NCI-H446 (cell line): ENCODE measurements around the gene OGFOD3.
"Not testable (repeated sequence)": the region's sequence is repeated elsewhere in the genome, so short reads cannot be mapped to it uniquely, and the experiment has no call there.

ENCODE experiments used
- DNase-seq, 2 experiments: peaks; one replicate each; lab custom pipeline; 2025; lab: John Stamatoyannopoulos, UW

OGFOD3 gene

GRCh38 chr17:82353484-82353883 lies 64.9 kb downstream of the OGFOD3 start:
- no peak for DNase-seq

- peak; percentile 78 to 92 for DNase-seq
Measured at GRCh38 chr17:82351713-82352488, 66.5 kb downstream of the OGFOD3 start.

DNA sequence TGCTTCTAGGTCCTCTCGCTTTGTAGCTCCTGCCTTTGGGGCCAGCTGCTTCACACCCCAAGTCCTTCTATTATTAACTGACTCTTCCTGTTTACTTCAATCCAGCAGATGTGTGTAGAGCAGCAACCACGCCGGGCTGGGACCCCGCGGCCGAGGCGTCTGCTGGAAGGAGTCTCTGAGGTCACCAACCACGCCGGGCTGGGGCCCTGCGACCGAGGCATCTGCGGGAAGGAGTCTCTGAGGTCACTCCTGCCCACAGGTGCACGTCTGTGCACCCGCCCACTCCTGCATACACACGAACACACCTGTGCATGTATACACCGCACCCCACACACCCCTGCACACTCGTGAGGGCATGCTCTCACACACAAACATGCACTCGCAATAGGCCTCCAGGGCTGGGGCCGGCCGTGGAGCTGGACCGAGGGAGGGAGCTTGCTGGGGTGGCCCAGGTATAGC lies 67.1 kb downstream of the OGFOD3 start:
- DNase-seq: no peak

DNA sequence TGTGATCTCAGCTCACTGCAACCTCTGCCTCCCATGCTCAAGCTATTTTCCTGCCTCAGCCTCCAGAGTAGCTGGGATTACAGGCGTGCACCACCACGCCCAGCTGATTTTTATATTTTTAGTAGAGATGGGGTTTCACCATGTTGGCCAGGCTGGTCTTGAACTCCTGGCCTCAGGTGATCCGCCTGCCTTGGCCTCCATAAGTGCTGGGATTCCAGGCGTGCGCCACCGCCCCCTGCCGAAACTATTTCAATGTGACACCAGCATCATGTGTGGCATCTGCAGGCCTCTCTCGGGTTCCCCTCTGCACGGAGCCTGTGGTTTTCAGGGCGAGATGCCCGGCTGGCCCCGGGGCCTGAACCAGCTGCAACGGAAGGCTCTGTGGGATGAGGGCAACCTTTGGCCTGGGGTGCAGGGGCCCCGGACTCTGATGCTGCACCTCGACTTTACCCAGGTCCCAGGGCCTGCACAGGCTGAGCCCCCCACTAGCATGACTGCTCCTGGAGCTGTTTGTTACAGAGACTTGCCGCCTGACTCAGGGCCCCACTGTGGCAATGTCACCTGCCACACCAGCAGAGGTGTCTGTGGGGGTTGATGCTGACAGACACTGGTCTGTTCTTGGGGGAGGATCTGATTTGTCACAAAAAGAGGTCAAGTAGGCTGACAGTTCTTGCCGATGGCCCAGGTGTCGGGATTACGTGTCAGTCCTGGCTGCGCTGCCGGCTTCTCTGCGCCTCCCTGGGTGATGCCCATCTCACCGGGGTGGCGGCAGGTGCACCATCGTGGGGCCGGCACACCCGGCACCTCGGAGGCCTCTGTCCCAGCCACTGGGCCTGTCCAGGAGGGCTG lies 68.0 kb downstream of the OGFOD3 start:
- DNase-seq: no peak

GRCh38 chr17:82349287-82349701 lies 69.1 kb downstream of the OGFOD3 start:
- DNase-seq: no peak

DNA sequence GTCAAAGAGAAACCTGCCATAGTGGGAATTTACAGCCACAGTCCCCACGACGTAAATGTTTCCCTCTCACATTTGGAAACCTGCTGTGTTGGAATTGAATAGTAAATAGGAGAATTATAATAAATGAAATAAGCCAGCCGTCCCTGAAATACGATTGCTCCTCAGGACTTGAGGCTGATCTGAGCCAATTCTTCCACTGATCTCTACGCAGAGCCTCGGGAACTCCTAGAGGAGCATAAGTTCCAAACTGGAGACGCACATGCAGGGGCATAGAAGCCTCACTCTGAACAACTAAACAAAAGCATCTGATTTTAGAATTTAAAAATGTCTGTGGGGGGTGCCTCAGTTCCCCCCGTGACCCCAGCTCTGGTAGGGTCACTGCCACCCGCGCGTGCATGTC lies 69.5 kb downstream of the OGFOD3 start:
- DNase-seq: no peak

- DNase-seq: no peak
Measured at GRCh38 chr17:82348434-82348833, 70.0 kb downstream of the OGFOD3 start.

- DNase-seq: not testable (repeated sequence)
Measured at GRCh38 chr17:82347994-82348393, 70.4 kb downstream of the OGFOD3 start.

GRCh38 chr17:82346342-82347300 lies 71.8 kb downstream of the OGFOD3 start:
- DNase-seq: no peak

GRCh38 chr17:82345151-82345976 lies 73.0 kb downstream of the OGFOD3 start:
- no peak for DNase-seq

DNA sequence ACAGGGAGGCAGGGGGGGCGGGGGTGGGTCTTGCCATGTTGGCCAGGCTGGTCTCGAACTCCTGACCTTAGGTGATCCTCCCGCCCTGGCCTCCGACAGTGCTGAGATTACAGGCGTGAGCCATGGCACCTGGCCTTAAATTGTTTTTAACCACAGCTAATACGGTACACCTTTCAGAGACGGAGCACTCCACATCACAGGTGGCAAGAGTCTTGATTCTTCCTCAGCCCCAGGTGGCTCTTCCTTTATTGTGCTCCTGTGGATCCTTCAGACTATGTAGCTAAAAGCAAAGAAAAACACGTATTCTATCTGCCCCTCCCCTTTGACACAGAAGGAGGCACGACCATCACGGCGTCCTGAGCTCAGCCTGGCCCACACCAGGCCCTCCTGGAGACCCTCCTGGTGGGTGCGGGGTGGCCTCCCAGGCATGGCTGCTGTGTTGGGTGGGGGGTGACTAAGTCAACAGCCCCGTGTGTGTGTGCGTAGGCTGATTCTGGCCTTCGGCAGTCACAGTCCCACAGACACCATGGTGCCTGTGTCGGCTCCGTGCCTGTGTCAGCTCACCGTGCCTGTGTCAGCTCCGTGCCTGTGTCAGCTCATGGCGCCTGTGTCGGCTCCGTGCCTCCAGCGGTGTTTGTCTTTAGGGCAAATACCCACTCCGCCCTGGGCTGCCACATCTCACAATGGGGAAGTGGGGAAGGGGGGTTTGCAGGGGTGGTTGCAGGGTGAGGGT lies 74.0 kb downstream of the OGFOD3 start:
- DNase-seq: no peak

GRCh38 chr17:82343560-82343959 lies 74.8 kb downstream of the OGFOD3 start:
- no peak for DNase-seq

- no peak for DNase-seq
Measured at GRCh38 chr17:82342361-82343079, 75.9 kb downstream of the OGFOD3 start.

- DNase-seq: peak in 1 of 2 experiments; percentile 51
Measured at GRCh38 chr17:82339634-82340580, 78.5 kb downstream of the OGFOD3 start.
